Activated T-helper 1 cell treated with Interleukin-2 at 50 U/mL for 16 hours (primary cell): Measurements from ENCODE around the gene GPR148.
"Not testable (repeated sequence)": the region's sequence is repeated elsewhere in the genome, so short reads cannot be mapped to it uniquely, and the experiment has no call there.

Source experiments
- DNase-seq: peaks from one replicate; pipeline ENCODE4 v3.0.0-alpha.2; 2020; ENCODE audit warnings: low read depth

Gene GPR148

GRCh38 chr2:130728549-130729316, at the start of gene GPR148:
TSS of gene GPR148 (plus strand) at chr2:130729070. CDS start at chr2:130729152, 82 bp downstream.
- DNase-seq: no peak

GRCh38 chr2:130692041-130692770, 36.7 kb upstream of the GPR148 start:
- not testable (repeated sequence) for DNase-seq

- DNase-seq: not testable (repeated sequence)
These were observed 35.4 kb upstream of the GPR148 start for GRCh38 chr2:130693474-130693873.

GRCh38 chr2:130703250-130703649, 25.6 kb upstream of the GPR148 start:
- DNase-seq: not testable (repeated sequence)

- not testable (repeated sequence) for DNase-seq
These were observed 14.1 kb upstream of the GPR148 start for GRCh38 chr2:130714795-130715194.

GRCh38 chr2:130720036-130720435, 8.8 kb upstream of the GPR148 start:
- DNase-seq: no peak

- no peak for DNase-seq
These were observed 8.3 kb upstream of the GPR148 start for GRCh38 chr2:130720528-130720927.

- DNase-seq: no peak
These were observed 4.4 kb upstream of the GPR148 start for GRCh38 chr2:130724455-130724854.

- no peak for DNase-seq
These were observed 2.2 kb upstream of the GPR148 start for GRCh38 chr2:130726614-130727180.

- peak; percentile 77 for DNase-seq
These were observed 1.5 kb upstream of the GPR148 start for GRCh38 chr2:130727286-130727924.

- DNase-seq: no peak
These were observed 839 bp upstream of the GPR148 start for GRCh38 chr2:130728007-130728454.

- DNase-seq: no peak
These were observed 741 bp downstream of the GPR148 start for GRCh38 chr2:130729322-130730299.

GRCh38 chr2:130732257-130732656, 3.4 kb downstream of the GPR148 start:
- DNase-seq: not testable (repeated sequence)

- no peak for DNase-seq
These were observed 6.3 kb downstream of the GPR148 start for GRCh38 chr2:130735200-130735599.

- no peak for DNase-seq
These were observed 7.6 kb downstream of the GPR148 start for GRCh38 chr2:130736487-130736886.

GRCh38 chr2:130737592-130737991, 8.7 kb downstream of the GPR148 start:
- DNase-seq: no peak

GRCh38 chr2:130740671-130741070, 11.8 kb downstream of the GPR148 start:
- no peak for DNase-seq

GRCh38 chr2:130743278-130743677, 14.4 kb downstream of the GPR148 start:
- no peak for DNase-seq

- DNase-seq: no peak
These were observed 15.6 kb downstream of the GPR148 start for GRCh38 chr2:130744287-130745117.

GRCh38 chr2:130749078-130749477, 20.2 kb downstream of the GPR148 start:
- no peak for DNase-seq
